ENCODE measurements around the gene TEX22. TPM values are rescaled to one million over a fixed set of nuclear protein-coding genes. Genes with fewer than 3 reads are reported as not detected.

TEX22 gene
- total RNA-seq, 4 donors from 2014 or later: 0.35 to 1.6 (median 0.94) TPM; not detected in 1

- DNase-seq: no peak
These were observed 10.0 kb upstream of the TEX22 start for GRCh38 chr14:105388110-105388951.

DNA sequence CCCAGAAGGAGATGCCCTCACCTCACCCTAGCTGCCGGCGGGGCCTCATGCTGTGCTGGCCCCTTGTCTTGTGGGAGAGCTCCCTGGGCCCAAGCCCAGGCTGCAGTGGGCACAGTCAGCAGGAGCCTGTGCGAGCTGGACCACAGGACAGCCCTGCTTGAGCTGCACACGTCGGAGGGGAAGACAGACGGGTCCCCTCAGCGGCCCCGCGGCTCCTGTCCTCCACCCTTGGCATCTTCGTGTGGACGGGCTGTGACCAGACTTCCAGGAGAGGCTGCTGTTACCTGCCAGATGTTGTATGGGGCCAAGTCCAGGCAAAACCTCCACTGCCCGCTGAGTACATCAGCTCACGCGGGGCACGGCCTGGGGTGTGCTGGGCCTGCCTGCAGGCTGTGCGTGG lies 9.4 kb upstream of the TEX22 start:
- Histone ChIP-seq H3K36me3 (peaks cover 0 to 28% (median 0%) of the 10 kb centered on the region in 3 donors), H3K4me3 (no peak overlapping the region), H3K27ac (peak overlapping the region in 1 of 4 donors; percentile 3), H3K4me1 (peaks cover 0 to 5% (median 2%) of the 10 kb centered on the region in 4 donors), H3K9me3 (no peaks in the 10 kb centered on the region), H3K27me3 (no peaks in the 10 kb centered on the region)
- no peak for DNase-seq
- TF ChIP-seq, protein P1, sequence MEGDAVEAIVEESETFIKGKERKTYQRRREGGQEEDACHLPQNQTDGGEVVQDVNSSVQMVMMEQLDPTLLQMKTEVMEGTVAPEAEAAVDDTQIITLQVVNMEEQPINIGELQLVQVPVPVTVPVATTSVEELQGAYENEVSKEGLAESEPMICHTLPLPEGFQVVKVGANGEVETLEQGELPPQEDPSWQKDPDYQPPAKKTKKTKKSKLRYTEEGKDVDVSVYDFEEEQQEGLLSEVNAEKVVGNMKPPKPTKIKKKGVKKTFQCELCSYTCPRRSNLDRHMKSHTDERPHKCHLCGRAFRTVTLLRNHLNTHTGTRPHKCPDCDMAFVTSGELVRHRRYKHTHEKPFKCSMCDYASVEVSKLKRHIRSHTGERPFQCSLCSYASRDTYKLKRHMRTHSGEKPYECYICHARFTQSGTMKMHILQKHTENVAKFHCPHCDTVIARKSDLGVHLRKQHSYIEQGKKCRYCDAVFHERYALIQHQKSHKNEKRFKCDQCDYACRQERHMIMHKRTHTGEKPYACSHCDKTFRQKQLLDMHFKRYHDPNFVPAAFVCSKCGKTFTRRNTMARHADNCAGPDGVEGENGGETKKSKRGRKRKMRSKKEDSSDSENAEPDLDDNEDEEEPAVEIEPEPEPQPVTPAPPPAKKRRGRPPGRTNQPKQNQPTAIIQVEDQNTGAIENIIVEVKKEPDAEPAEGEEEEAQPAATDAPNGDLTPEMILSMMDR (IDR thresholded peaks at IDR 0.05): no peak
- TF ChIP-seq POLR2A (IDR thresholded peaks at IDR 0.05): no peak

More at GRCh38 chr14:105388110-105388951, 10.0 kb upstream of the TEX22 start:
- Histone ChIP-seq H3K36me3 (peaks cover 0 to 34% (median 0%) of the 10 kb centered on the region in 3 donors), H3K4me3 (no peak overlapping the region), H3K27me3 (no peaks in the 10 kb centered on the region), H3K9me3 (no peaks in the 10 kb centered on the region), H3K4me1 (peaks cover 0 to 5% (median 2%) of the 10 kb centered on the region in 4 donors), H3K27ac (peak overlapping the region in 1 of 4 donors; percentile 3)
- TF ChIP-seq POLR2A (IDR thresholded peaks at IDR 0.05): no peak
- TF ChIP-seq, protein P1 (IDR thresholded peaks at IDR 0.05): no peak

- no peaks in the 10 kb centered on the region for H3K27me3 ChIP-seq
- H3K9me3 ChIP-seq: no peaks in the 10 kb centered on the region
- peaks cover 0 to 22% (median 0%) of the 10 kb centered on the region in 3 donors for H3K36me3 ChIP-seq
- peaks cover 0 to 5% (median 2%) of the 10 kb centered on the region in 4 donors for H3K4me1 ChIP-seq
- no peak for TF ChIP-seq POLR2A (IDR thresholded peaks at IDR 0.05)
- TF ChIP-seq, protein P1 (IDR thresholded peaks at IDR 0.05): no peak
- DNase-seq: no peak
- H3K4me3 ChIP-seq: no peak overlapping the region
- H3K27ac ChIP-seq: peak overlapping the region in 2 of 4 donors; percentile 39 to 40
These were observed 8.8 kb upstream of the TEX22 start for GRCh38 chr14:105389534-105389933.

GRCh38 chr14:105389976-105390848 lies 8.1 kb upstream of the TEX22 start:
- peaks cover 0 to 15% (median 0%) of the 10 kb centered on the region in 3 donors for H3K36me3 ChIP-seq
- no peak overlapping the region for H3K4me3 ChIP-seq
- peaks cover 0 to 5% (median 2%) of the 10 kb centered on the region in 4 donors for H3K4me1 ChIP-seq
- no peaks in the 10 kb centered on the region for H3K9me3 ChIP-seq
- DNase-seq: peak in 1 of 3 donors; percentile 17
- H3K27ac ChIP-seq: peak overlapping the region in 2 of 4 donors; percentile 39 to 40
- no peaks in the 10 kb centered on the region for H3K27me3 ChIP-seq
- TF ChIP-seq, protein P1 (IDR thresholded peaks at IDR 0.05): no peak
- TF ChIP-seq POLR2A (IDR thresholded peaks at IDR 0.05): no peak

DNA sequence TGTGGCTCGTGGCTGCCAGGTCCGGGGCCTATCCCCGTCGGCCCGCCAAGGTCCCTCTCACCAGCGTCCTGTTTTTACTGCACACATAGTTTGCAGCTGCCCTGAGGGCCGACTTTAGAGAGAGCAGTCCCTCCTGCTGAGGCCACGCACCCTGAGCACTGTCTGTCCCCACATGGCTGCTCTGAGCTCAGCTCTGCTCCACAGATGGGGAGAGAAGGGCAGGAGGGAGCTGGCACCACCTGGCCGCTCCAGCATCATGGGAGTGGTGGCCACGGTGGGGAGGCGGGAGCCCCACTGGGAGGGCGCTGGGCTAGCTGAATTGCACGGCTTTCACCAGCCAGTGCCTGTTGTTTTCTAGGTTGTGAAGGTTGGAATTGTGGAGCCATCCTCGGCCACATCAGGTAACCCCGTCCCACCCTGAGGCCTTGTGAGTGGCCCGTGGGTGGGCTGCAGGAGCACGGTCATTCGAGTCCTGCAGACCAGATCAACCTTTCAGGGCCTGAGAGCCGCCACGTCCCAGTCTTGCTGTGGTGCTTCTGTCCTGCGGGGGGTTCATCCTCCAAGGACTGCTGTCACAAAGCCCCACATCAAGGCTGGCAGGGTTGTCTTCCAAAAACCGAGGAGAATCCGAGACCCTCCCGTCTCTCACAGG lies 7.4 kb upstream of the TEX22 start:
- no peak for DNase-seq
- no peak overlapping the region for H3K27ac ChIP-seq
- no peaks in the 10 kb centered on the region for H3K27me3 ChIP-seq
- peaks cover 0 to 5% (median 2%) of the 10 kb centered on the region in 4 donors for H3K4me1 ChIP-seq
- no peaks in the 10 kb centered on the region for H3K9me3 ChIP-seq
- H3K36me3 ChIP-seq: peaks cover 0 to 10% (median 0%) of the 10 kb centered on the region in 3 donors
- no peak overlapping the region for H3K4me3 ChIP-seq
- TF ChIP-seq, protein P1 (IDR thresholded peaks at IDR 0.05): no peak
- no peak for TF ChIP-seq POLR2A (IDR thresholded peaks at IDR 0.05)

Data from Peyer's patch (tissue), 4 donors.